Neuronal stem cell (in vitro differentiated cells): Measurements from ENCODE around the gene TSEN15.

ENCODE experiments used
- DNase-seq: peaks from one replicate; pipeline ENCODE4 v3.0.0-alpha.2; 2013; ENCODE audit warnings: low spot score
- H2AFZ ChIP-seq: one replicate; pipeline ENCODE4 v1.6.1; 2013; ENCODE audit warnings: mild to moderate bottlenecking, low read length, inconsistent platforms
- H2AK5ac ChIP-seq: 2 replicates; pipeline ENCODE4 v1.6.1; 2013; ENCODE audit warnings: low read depth, mild to moderate bottlenecking, inconsistent platforms, low read length, moderate library complexity, mixed read lengths
- H2BK120ac ChIP-seq: 2 replicates; pipeline ENCODE4 v1.6.1; 2013; ENCODE audit warnings: low read depth, mild to moderate bottlenecking, inconsistent platforms, low read length, moderate library complexity, mixed read lengths
- H2BK12ac ChIP-seq: one replicate; pipeline ENCODE4 v1.6.1; 2013; ENCODE audit warnings: low read length, inconsistent platforms
- H2BK15ac ChIP-seq: 2 replicates; pipeline ENCODE4 v1.6.1; 2013; ENCODE audit warnings: mild to moderate bottlenecking, low read length, inconsistent platforms, mixed read lengths
- H2BK5ac ChIP-seq: one replicate; pipeline ENCODE4 v1.6.1; 2013; ENCODE audit warnings: inconsistent platforms, mild to moderate bottlenecking, low read length, moderate library complexity
- H3K14ac ChIP-seq: one replicate; pipeline ENCODE4 v1.6.1; 2013; ENCODE audit warnings: low read length, inconsistent platforms
- H3K18ac ChIP-seq: 2 replicates; pipeline ENCODE4 v1.6.1; 2013; ENCODE audit warnings: low read length, inconsistent platforms
- H3K23ac ChIP-seq: 2 replicates; pipeline ENCODE4 v1.6.1; 2013; ENCODE audit warnings: low read depth, mild to moderate bottlenecking, mixed read lengths, low read length, inconsistent platforms; ENCODE audit not compliant: poor library complexity
- H3K27ac ChIP-seq: replicated peaks from 3 replicates; pipeline ENCODE4 v1.5.1; 2013; ENCODE audit warnings: low read length, inconsistent platforms
- H3K27me3 ChIP-seq, 3 experiments: 2 replicates each; pipeline ENCODE4 v1.6.1; 2013; ENCODE audit warnings: low read length in 3 of 3, mild to moderate bottlenecking in 2 of 3, inconsistent platforms in 1 of 3, low read depth in 1 of 3, mixed read lengths in 1 of 3, moderate library complexity in 1 of 3; ENCODE audit not compliant: control insufficient read depth in 3 of 3, insufficient read depth in 3 of 3
- H3K36me3 ChIP-seq, 2 donors: replicated peaks in 1 of 2; 2 replicates each; pipeline ENCODE4 v1.6.1; 2013; ENCODE audit warnings: low read length in 2 of 2; ENCODE audit not compliant: control insufficient read depth in 2 of 2, insufficient read depth in 2 of 2
- H3K4ac ChIP-seq: 2 replicates; pipeline ENCODE4 v1.6.1; 2013; ENCODE audit warnings: inconsistent platforms, mild to moderate bottlenecking, low read length, moderate library complexity
- H3K4me1 ChIP-seq, 2 donors: 1 replicate in 1 of 2; 2 replicates in 1 of 2; pipeline ENCODE4 v1.6.1; 2013; ENCODE audit warnings: low read length in 2 of 2, low read depth in 1 of 2; ENCODE audit not compliant: control insufficient read depth in 2 of 2, insufficient read depth in 1 of 2
- H3K4me2 ChIP-seq: one replicate; pipeline ENCODE4 v1.6.1; 2013; ENCODE audit warnings: mild to moderate bottlenecking, low read length, inconsistent platforms; ENCODE audit not compliant: insufficient read depth, poor library complexity, severe bottlenecking
- H3K4me3 ChIP-seq, 2 donors: 2 replicates each; pipeline ENCODE4 v1.5.1; 2013; ENCODE audit warnings: low read length in 2 of 2, mild to moderate bottlenecking in 2 of 2, inconsistent platforms in 1 of 2, moderate library complexity in 1 of 2
- H3K79me1 ChIP-seq: one replicate; pipeline ENCODE4 v1.6.1; 2013; ENCODE audit warnings: low read depth, mild to moderate bottlenecking, inconsistent platforms, low read length, moderate library complexity
- H3K9ac ChIP-seq: one replicate; pipeline ENCODE4 v1.6.1; 2013; ENCODE audit warnings: mild to moderate bottlenecking, low read depth, low read length, inconsistent platforms; ENCODE audit not compliant: poor library complexity
- H3K9me3 ChIP-seq, 2 donors: replicated peaks in 1 of 2; 2 replicates each; pipeline versions ENCODE3 to v1.6.1; 2013; ENCODE audit warnings: low read length in 2 of 2, mild to moderate bottlenecking in 2 of 2, inconsistent platforms in 1 of 2, low read depth in 1 of 2, mixed read lengths in 1 of 2, moderate library complexity in 1 of 2; ENCODE audit not compliant: control insufficient read depth in 2 of 2, insufficient read depth in 1 of 2
- H4K8ac ChIP-seq: one replicate; pipeline ENCODE4 v1.6.1; 2013; ENCODE audit warnings: low read depth, mild to moderate bottlenecking, inconsistent platforms, low read length, moderate library complexity
- H4K91ac ChIP-seq: one replicate; pipeline ENCODE4 v1.6.1; 2013; ENCODE audit warnings: low read length, low read depth, mild to moderate bottlenecking, inconsistent platforms; ENCODE audit not compliant: poor library complexity
- WGBS, 2 donors: extraction: QIAGEN DNeasy Blood & Tissue Kit; methylation state at CpG; one replicate each; pipeline ENCODE4 v1.1.7; 2013; ENCODE audit warnings: missing lambda C conversion rate in 2 of 2, mixed read lengths in 1 of 2; ENCODE audit not compliant: insufficient read length in 2 of 2, insufficient replicate concordance in 1 of 2; ENCODE audit errors: extremely low coverage in 2 of 2; 5-methylcytosine and 5-hydroxymethylcytosine counted together

The TSEN15 gene

DNA sequence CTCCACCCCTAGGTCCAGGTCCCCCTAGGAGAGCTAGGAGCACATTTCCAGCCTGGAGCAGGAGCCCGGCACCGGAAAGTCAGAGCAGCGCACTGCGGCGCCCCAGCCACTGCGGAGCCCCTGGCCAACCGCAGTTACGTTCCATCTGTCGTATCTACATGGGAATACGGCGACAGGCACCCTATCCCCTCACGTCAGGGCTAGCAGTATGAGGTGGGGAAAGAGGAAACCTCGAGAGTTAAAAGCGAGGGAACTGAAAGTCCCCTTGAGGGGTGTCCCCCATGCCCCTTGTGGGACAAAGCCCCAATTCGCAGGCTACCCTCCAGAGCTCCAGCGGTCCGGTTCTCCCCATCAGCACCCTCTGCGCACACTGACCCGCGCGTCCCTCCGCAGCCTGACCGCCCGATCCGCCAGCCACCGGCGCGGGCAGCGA is 15.0 kb upstream of the TSEN15 start:
- H3K36me3 ChIP-seq, result no peaks in the 10 kb centered on the region
- H2BK5ac ChIP-seq, result peak overlapping the region; percentile 71
- H3K4me2 ChIP-seq, result peak overlapping the region; percentile 85
- no CpG with 5 or more reads among the region's 29 CpGs for WGBS, 2 donors
- peak overlapping the region; percentile 61 to 86 for H3K4me3 ChIP-seq
- H3K9me3 ChIP-seq, result peaks cover 0 to 3% of the 10 kb centered on the region in 2 donors
- H3K27ac ChIP-seq, result no peak overlapping the region
- peak overlapping the region; percentile 48 for H2AK5ac ChIP-seq
- DNase-seq, result no peak
- peaks cover 6 to 7% of the 10 kb centered on the region in 2 donors for H3K4me1 ChIP-seq
- peak overlapping the region; percentile 84 for H3K4ac ChIP-seq
- no peak overlapping the region for H4K91ac ChIP-seq
- H3K14ac ChIP-seq, result peak overlapping the region; percentile 12
- peak overlapping the region; percentile 96 for H2AFZ ChIP-seq
- H3K79me1 ChIP-seq, result peaks cover 2% of the 10 kb centered on the region
- no peak overlapping the region for H3K23ac ChIP-seq
- peak overlapping the region; percentile 89 for H3K9ac ChIP-seq
- H3K27me3 ChIP-seq, result peaks cover 0 to 2% (median 0%) of the 10 kb centered on the region in 3 experiments
- peak overlapping the region; percentile 79 for H2BK15ac ChIP-seq
- peak overlapping the region; percentile 64 for H2BK12ac ChIP-seq
- H4K8ac ChIP-seq, result no peak overlapping the region
- H2BK120ac ChIP-seq, result peak overlapping the region; percentile 29
- H3K18ac ChIP-seq, result peak overlapping the region; percentile 95

DNA sequence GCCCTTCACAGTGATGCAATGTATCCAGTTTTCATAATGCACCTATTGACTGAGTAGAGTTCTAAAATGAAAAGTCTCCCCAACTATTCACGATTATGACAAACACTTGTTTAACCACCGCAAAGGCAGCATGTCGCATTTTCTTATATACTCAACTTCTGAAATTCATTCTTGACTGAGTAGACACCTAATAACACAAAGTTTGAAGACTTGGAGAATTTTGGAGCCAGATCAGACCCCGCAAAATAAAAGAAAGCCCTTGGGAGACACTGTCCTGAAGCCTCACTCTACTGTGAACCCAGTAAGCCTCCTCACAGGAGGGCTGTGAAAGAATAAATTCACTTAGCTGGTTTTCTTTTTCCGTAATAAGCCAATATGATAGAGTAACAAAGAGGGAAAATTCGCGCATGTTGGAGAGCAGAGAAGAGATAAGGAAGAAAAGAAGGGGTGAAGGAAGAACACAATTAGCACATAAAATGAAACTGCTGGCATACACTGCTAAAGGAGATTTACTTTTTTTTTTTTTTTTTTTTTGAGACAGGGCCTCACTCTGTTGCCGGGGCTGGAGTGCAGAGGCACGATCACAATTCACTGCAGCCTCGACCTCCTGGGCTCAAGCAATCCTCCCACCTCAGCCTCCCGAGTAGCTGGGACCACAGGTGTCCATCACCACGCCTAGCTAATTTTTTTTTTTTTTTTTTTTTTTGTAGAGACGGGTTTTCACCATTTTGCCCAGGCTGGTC is 13.5 kb upstream of the TSEN15 start:
- H3K79me1 ChIP-seq, result peaks cover 2% of the 10 kb centered on the region
- H4K8ac ChIP-seq, result no peak overlapping the region
- H2AFZ ChIP-seq, result peak overlapping the region; percentile 96
- no peak overlapping the region for H3K14ac ChIP-seq
- WGBS, 2 donors, result no CpG with 5 or more reads among the region's 13 CpGs
- H3K27ac ChIP-seq, result no peak overlapping the region
- H4K91ac ChIP-seq, result no peak overlapping the region
- peak overlapping the region; percentile 85 for H3K4me2 ChIP-seq
- no peak overlapping the region for H3K18ac ChIP-seq
- H3K23ac ChIP-seq, result no peak overlapping the region
- H3K36me3 ChIP-seq, result no peaks in the 10 kb centered on the region
- H2BK15ac ChIP-seq, result no peak overlapping the region
- peaks cover 0 to 3% of the 10 kb centered on the region in 2 donors for H3K9me3 ChIP-seq
- H2BK5ac ChIP-seq, result no peak overlapping the region
- peak overlapping the region; percentile 89 for H3K9ac ChIP-seq
- H3K4ac ChIP-seq, result no peak overlapping the region
- H3K27me3 ChIP-seq, result peaks cover 0 to 2% (median 0%) of the 10 kb centered on the region in 3 experiments
- H3K4me3 ChIP-seq, result peak overlapping the region; percentile 61 to 86
- H3K4me1 ChIP-seq, result peaks cover 6 to 7% of the 10 kb centered on the region in 2 donors
- DNase-seq, result no peak
- H2BK120ac ChIP-seq, result no peak overlapping the region
- H2BK12ac ChIP-seq, result no peak overlapping the region
- H2AK5ac ChIP-seq, result no peak overlapping the region

DNA sequence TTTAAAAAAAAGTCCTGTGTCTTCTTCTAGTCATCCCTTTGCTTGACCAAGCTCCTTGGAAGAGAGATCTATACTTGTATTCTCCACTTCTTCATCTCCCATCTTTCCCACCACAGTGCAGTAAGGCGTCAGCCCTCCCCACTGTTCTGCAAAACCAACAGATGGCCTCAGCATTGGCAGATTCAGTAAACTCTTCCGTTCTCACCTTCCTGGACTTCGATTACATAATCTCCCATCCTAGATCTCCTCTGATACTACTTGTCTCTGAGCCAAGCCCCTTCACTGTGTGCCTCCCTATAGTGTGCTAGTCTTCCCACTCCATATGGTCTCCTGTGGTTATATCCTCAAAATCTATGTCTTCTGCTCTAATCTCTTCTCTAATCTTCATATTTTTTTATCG is 12.4 kb upstream of the TSEN15 start:
- Histone ChIP-seq H2AK5ac (no peak overlapping the region), H2BK5ac (no peak overlapping the region), H3K9ac (no peak overlapping the region), H3K4me3 (no peak overlapping the region), H4K8ac (no peak overlapping the region), H3K27me3 (peaks cover 0 to 2% (median 0%) of the 10 kb centered on the region in 3 experiments), H2BK15ac (no peak overlapping the region), H3K4ac (no peak overlapping the region), H3K23ac (no peak overlapping the region), H2AFZ (no peak overlapping the region), H3K27ac (no peak overlapping the region), H2BK120ac (no peak overlapping the region), H2BK12ac (no peak overlapping the region), H3K9me3 (peaks cover 0 to 3% of the 10 kb centered on the region in 2 donors), H3K4me2 (no peak overlapping the region), H3K14ac (no peak overlapping the region), H3K79me1 (peaks cover 2% of the 10 kb centered on the region), H3K18ac (no peak overlapping the region), H3K36me3 (no peaks in the 10 kb centered on the region), H4K91ac (no peak overlapping the region), H3K4me1 (peaks cover 4 to 7% of the 10 kb centered on the region in 2 donors)
- no peak for DNase-seq
- no CpG with 5 or more reads among the region's 4 CpGs for WGBS, 2 donors

DNA sequence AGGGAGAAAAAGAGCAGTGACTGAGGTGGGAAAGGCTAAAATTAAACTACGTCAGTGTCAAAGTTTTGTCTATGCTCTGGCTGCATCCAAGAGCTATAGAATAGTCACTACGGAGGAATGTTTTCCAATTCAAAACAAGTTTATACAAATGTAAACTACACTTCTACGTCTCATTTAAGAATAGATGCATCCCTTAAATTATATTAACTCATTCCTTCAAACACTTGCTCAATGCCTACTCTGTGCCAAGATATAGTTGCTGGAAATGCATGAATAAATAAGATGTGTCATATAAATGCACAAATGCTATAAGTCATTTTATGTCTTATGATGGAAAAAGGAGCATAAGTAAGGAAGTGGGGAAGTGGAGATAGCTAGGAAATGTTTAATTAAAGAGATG is 9.8 kb upstream of the TSEN15 start:
- Histone ChIP-seq H3K79me1 (peaks cover under 1% of the 10 kb centered on the region), H2BK12ac (no peak overlapping the region), H4K8ac (no peak overlapping the region), H3K9ac (no peak overlapping the region), H3K36me3 (no peaks in the 10 kb centered on the region), H2BK120ac (no peak overlapping the region), H3K18ac (no peak overlapping the region), H3K27me3 (peaks cover 0 to 2% (median 0%) of the 10 kb centered on the region in 3 experiments), H3K4me1 (peaks cover 0 to 7% of the 10 kb centered on the region in 2 donors), H4K91ac (no peak overlapping the region), H3K9me3 (peaks cover 0 to 3% of the 10 kb centered on the region in 2 donors), H3K27ac (no peak overlapping the region), H2AK5ac (no peak overlapping the region), H3K4ac (no peak overlapping the region), H2AFZ (no peak overlapping the region), H3K23ac (no peak overlapping the region), H3K14ac (no peak overlapping the region), H2BK15ac (no peak overlapping the region), H2BK5ac (no peak overlapping the region), H3K4me2 (no peak overlapping the region), H3K4me3 (no peak overlapping the region)
- WGBS, 2 donors, result no CpG with 5 or more reads among the region's 3 CpGs
- no peak for DNase-seq
